ENCODE data around the gene SLIT2. TPM values are rescaled to one million over a fixed set of nuclear protein-coding genes. Genes with fewer than 3 reads are reported as not detected.

SLIT2 gene
- not detected for total RNA-seq

GRCh38 chr4:20251796-20252655 is at the start of gene SLIT2:
SLIT2 (plus strand) TSS chr4:20251905; CDS start chr4:20253816, 1,911 bp downstream.
- CTCF ChIA-PET, result no interaction called here
- POLR2A ChIA-PET, result no interaction called here

DNA sequence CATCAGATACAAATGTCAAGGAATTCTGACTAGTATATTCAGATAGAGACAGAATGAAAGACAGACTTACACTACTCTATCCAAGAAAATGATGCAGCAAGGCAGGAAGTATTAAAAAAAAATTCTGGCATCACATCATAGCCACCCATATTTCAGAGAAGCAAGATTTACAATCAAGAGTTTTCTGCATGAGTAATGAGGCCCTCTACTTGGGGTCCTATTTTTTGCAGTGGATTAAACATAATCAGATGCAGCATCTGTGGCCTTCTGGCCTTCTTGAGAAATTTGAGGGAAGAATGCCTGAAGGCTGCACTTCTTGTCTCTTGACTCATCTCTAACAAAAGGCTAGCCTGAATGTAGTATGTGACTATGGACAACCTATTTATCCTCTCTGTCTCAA is 48.2 kb upstream of the SLIT2 start:
- ChIA-PET CTCF (no interaction called here), POLR2A (no interaction called here)

- ChIA-PET CTCF (no interaction called here), POLR2A (no interaction called here)
Observed at GRCh38 chr4:20217521-20217920, 34.2 kb upstream of the SLIT2 start.

DNA sequence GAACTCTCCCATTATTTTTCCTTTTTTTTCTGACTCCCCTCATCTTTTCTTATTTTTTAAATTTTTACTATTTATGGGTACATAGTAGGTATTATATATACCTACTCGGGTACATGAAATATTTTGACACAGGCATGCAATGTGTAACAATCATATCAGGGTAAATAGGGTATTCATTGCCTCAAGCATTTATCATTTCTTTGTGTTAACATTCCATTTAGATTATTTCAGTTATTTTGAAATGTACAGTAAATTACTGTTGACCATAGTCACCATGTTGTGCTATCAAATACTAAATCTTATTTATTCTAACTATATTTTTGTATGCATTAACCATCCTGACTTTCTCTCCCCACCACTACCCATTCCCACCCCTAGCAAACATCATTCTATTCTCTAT is 33.8 kb upstream of the SLIT2 start:
- CTCF ChIA-PET, result no interaction called here
- POLR2A ChIA-PET, result no interaction called here

GRCh38 chr4:20219521-20219920 is 32.2 kb upstream of the SLIT2 start:
- POLR2A ChIA-PET, result no interaction called here
- CTCF ChIA-PET, result no interaction called here

GRCh38 chr4:20237894-20238537 is 13.7 kb upstream of the SLIT2 start:
- ChIA-PET POLR2A (no interaction called here), CTCF (no interaction called here)

DNA sequence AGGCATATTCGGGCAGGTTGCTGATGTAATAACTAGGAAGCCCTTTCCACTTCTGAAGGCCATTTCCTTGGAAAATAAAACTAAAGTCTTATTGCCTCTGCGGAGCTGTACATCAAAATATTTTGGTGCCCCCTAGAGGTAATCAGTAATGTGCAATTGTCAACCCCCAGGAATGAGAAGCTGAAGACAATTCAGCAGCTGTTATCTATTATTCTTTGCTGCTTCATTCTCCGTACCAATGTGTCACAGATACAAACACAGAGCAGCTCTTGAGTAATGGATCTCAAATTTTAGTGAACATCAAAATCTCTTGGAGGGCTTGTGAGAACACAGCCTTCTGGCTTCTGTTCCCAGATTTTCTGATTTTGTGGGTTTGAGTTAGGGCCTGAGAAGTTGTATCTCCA is 3.5 kb upstream of the SLIT2 start:
- ChIA-PET CTCF (no interaction called here), POLR2A (no interaction called here)

DNA sequence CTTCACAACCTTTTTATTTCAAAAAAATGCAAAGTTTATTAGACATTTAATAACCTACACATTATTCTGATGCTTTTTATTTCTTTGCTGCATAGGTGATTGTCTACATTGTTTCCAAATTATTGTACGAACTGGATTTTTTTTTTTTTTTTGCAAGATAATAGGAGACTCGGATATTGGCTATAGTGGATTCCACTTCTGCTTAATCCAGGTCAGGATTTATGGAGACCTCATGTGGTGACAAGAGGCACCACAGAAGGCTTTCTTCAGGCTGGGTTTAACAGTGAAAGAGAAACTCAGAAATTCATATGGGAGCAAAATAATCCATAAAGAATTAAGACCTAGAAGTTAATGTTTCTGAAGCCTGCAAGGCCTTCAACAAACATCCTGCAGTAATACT is 2.4 kb upstream of the SLIT2 start:
- ChIA-PET CTCF (no interaction called here), POLR2A (no interaction called here)

- CTCF ChIA-PET, result no interaction called here
- POLR2A ChIA-PET, result no interaction called here
Observed at GRCh38 chr4:20251031-20251795, 492 bp upstream of the SLIT2 start.

DNA sequence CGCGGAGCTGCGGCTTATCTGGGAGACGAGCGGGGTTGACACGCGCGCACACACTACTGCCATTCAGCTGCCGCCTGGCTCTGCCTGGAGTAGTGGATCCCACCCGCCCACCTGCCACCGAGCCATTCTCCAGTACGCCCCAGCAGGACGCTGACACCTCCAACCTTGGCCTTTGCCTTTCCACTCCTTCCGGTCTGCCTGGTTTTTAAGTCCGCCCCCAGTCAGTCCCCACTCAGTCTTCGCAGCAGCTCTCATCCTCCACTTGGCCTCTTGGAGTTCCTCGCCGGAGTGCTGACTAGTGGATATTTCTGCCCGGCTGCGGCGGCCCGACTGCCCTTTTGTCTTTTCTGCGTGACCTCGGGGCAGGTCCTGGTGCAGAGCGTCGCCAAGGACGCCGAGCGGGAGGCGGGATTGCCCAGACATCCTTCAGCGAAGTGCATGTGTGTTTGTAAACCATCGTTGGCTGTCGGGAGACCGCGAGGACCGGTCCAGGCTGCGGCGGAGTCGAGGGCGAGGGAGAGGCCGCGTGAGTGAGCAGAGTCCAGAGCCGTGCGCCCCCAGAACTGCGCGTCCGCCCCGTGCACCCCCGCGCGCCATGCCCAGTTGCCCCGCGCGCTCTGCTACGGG is 1.1 kb downstream of the SLIT2 start:
- ChIA-PET CTCF (no interaction called here), POLR2A (no interaction called here)

DNA sequence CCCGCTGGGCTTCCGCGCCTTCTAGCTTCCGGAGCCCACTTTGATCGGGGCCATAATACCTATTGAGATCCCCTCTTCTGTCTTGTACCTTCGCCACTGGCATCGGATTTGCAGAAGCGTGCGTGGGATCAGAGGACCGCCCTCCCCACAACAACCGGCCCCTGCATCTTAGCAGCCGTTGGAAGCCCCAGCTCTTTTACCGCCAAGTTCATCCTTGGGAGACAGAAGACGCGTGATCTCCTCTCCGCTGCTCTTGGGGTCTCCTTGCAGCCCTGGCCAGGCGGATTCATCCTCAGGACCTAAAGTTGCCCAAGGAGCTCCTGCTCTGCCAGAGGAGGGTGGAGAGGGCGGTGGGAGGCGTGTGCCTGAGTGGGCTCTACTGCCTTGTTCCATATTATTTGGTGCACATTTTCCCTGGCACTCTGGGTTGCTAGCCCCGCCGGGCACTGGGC is 1.6 kb downstream of the SLIT2 start:
- ChIA-PET CTCF (no interaction called here), POLR2A (no interaction called here)

DNA sequence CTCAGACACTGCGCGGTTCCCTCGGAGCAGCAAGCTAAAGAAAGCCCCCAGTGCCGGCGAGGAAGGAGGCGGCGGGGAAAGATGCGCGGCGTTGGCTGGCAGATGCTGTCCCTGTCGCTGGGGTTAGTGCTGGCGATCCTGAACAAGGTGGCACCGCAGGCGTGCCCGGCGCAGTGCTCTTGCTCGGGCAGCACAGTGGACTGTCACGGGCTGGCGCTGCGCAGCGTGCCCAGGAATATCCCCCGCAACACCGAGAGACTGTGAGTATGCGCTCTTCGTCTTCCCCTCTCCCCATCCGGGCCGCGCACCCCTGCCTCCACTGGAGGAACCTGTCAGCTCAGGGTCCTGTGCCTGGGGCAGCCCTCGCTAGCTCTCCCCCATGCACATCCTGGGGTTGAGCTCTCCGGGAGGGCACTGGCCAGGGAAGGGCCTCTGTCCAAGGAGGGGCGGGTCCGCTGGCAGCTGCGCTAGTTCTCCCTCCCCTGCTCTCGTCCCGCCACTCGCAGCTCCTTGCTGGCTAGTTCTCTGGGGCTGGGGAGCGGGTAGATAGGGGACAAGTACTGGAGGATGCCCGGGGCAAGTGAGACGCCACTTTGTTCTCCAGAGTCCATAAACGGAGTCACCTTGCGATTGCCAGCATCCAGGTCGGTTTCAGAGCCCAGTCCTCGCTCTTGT is 2.2 kb downstream of the SLIT2 start:
- CTCF ChIA-PET, result no interaction called here
- POLR2A ChIA-PET, result no interaction called here

DNA sequence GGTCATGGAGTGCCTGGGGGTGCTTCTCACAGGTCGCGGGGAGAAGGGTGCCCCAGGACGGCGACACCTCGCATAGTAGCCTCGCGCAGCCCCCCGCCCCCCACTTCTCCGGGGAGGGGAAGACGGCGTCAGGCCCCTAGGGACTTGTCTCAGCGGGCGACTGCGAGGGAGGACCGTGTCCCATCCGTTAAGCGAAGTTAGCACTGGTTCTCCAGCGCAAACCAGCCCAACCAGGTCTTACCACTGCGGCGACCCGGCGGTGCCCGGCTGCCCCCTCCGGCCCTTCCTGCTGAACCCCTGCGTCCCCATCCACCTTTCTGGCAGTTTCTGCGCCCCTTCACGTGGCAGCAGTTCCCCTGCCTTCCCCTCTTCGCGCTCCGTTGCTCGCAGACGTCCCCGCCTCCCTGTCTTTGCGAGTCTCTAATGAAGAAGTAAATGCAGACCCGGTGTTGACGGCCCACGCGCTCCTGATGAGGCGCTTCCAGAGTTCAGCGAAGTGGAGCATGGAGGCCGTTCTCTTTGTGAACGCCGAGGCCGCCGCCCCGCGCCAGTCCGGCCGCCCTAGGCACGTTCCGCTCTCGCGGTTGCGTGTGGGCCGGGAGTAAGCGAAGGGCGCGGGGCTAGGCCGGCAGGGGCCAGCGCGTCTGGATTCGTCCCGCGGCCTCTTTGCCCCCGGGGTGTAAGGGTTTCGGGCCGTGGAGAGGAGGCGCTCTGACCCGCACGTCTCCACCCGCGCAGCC is 3.0 kb downstream of the SLIT2 start:
- POLR2A ChIA-PET, result no interaction called here
- CTCF ChIA-PET, result no interaction called here

- ChIA-PET CTCF (no interaction called here), POLR2A (no interaction called here)
Observed at GRCh38 chr4:20255251-20255586, 3.5 kb downstream of the SLIT2 start.

- CTCF ChIA-PET, result no interaction called here
Observed at GRCh38 chr4:20255823-20256222, 4.1 kb downstream of the SLIT2 start.

GRCh38 chr4:20256381-20256881 is 4.7 kb downstream of the SLIT2 start:
- POLR2A ChIA-PET, result no interaction called here
- CTCF ChIA-PET, result no interaction called here

More at GRCh38 chr4:20255823-20256222, 4.1 kb downstream of the SLIT2 start:
- POLR2A ChIA-PET, result no interaction called here

- ChIA-PET POLR2A (no interaction called here), CTCF (no interaction called here)
Observed at GRCh38 chr4:20259707-20260106, 8.0 kb downstream of the SLIT2 start.

- ChIA-PET POLR2A (no interaction called here), CTCF (no interaction called here)
Observed at GRCh38 chr4:20260821-20261220, 9.1 kb downstream of the SLIT2 start.

DNA sequence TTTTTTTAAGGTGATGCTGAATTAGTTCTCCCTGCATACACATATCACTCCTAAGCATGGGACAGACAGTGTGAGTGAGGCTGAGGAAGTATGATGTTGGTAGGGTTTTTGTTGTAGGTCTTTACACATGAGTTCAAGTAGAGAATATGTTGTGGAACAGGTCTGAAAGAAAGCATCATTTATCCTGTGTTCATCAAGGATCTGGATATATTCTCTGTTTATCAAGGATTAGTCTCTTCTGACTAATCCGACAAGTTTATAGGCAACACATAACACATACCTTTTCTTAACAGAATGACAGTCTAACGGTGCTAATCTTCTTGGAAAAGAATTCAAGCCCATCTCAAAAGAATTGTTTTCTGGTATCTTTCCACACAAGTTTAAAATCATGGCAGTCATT is 10.5 kb downstream of the SLIT2 start:
- ChIA-PET POLR2A (no interaction called here), CTCF (no interaction called here)
